Ovary (tissue), 3 donors: ENCODE measurements around the gene DGCR8.

Experiments
- CTCF ChIP-seq, 3 donors: fragments of 450-650 bp in 2 of 3; fragments of 200-600 bp in 1 of 3; IDR thresholded peaks; one replicate each; pipeline versions ENCODE4 v1.5.1 to v1.8.0; 2016 to 2022; ENCODE audit warnings: antibody characterized with exemption in 3 of 3, mild to moderate bottlenecking in 1 of 3
- EP300 ChIP-seq: sonication (generic); formaldehyde crosslinking; IDR thresholded peaks from one replicate; pipeline ENCODE4 v1.6.1; 2017; ENCODE audit warnings: antibody characterized with exemption
- donor health status: DM: no; HTN: no; CAD: no.

DNA sequence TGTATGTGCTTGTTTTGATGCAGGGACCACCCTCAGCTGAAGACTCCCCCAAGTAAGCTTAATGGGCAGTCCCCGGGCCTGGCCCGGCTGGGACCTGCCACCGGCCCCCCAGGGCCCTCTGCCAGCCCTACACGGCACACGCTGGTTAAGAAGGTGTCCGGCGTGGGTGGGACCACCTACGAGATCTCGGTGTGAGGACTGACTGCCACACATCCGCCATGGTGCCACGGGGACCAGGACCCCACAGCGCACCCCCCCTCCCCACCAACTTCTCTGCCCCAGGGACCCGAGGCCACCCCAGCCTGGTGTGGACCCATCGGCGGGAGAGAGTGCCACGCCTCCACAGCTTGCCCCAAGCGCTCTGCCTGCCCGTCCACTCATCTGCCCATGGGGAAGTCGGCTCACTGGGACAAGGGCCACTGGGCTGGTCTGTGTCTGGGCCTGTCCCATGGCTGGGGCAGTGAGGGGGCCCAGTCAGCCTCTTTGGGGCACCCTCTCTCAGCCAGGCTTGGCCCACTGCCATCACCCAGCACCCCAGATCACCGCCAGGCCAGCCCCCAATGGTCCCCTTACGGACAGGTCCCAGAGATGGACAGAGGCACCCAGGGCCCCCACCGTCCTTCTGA lies 65.3 kb downstream of the DGCR8 start:
- TF ChIP-seq EP300: no peak
- TF ChIP-seq CTCF (IDR thresholded peaks at IDR 0.05): no peak
